ENCODE measurements around the gene PON3.

PON3 gene

GRCh38 chr7:95411666-95412065 is 15.5 kb upstream of the PON3 start:
- no peak for TF ChIP-seq CTCF (IDR thresholded peaks at IDR 0.05; ENCODE audit: low read depth, low read length)

GRCh38 chr7:95411036-95411435 is 14.9 kb upstream of the PON3 start:
- H3K4me3 ChIP-seq (ENCODE audit: low read depth, low read length): no peak overlapping the region
- TF ChIP-seq CTCF (IDR thresholded peaks at IDR 0.05; ENCODE audit: low read depth, low read length): no peak

More at GRCh38 chr7:95411666-95412065, 15.5 kb upstream of the PON3 start:
- no peak overlapping the region for H3K4me3 ChIP-seq (ENCODE audit: low read depth, low read length)

- TF ChIP-seq CTCF (IDR thresholded peaks at IDR 0.05; ENCODE audit: low read depth, low read length): no peak
- H3K4me3 ChIP-seq (ENCODE audit: low read depth, low read length): no peak overlapping the region
These were observed 11.6 kb upstream of the PON3 start for GRCh38 chr7:95407751-95408150.

GRCh38 chr7:95405800-95406199 is 9.6 kb upstream of the PON3 start:
- no peak for TF ChIP-seq CTCF (IDR thresholded peaks at IDR 0.05; ENCODE audit: low read depth, low read length)

GRCh38 chr7:95405208-95405607 is 9.0 kb upstream of the PON3 start:
- H3K4me3 ChIP-seq (ENCODE audit: low read depth, low read length): no peak overlapping the region
- no peak for TF ChIP-seq CTCF (IDR thresholded peaks at IDR 0.05; ENCODE audit: low read depth, low read length)

More at GRCh38 chr7:95405800-95406199, 9.6 kb upstream of the PON3 start:
- H3K4me3 ChIP-seq (ENCODE audit: low read depth, low read length): no peak overlapping the region

GRCh38 chr7:95404316-95404865 is 8.2 kb upstream of the PON3 start:
- no peak for TF ChIP-seq CTCF (IDR thresholded peaks at IDR 0.05; ENCODE audit: low read depth, low read length)

GRCh38 chr7:95398155-95398940 is 2.2 kb upstream of the PON3 start:
- TF ChIP-seq CTCF (IDR thresholded peaks at IDR 0.05; ENCODE audit: low read depth, low read length): no peak
- no peak overlapping the region for H3K4me3 ChIP-seq (ENCODE audit: low read depth, low read length)

More at GRCh38 chr7:95404316-95404865, 8.2 kb upstream of the PON3 start:
- no peak overlapping the region for H3K4me3 ChIP-seq (ENCODE audit: low read depth, low read length)
